C4-2B (cell line): ENCODE results near the gene LRRC47.

ENCODE experiments used
- ZFX ChIP-seq: fragments of 450-650 bp; IDR thresholded peaks from 2 replicates; pipeline ENCODE4 v1.6.1; 2017
- TF ChIP-seq, protein P1 (sequence below): fragments of 450-650 bp; conservative IDR thresholded peaks from 2 replicates; pipeline ENCODE4 v1.5.1; 2017; ENCODE audit warnings: mild to moderate bottlenecking

DNA sequence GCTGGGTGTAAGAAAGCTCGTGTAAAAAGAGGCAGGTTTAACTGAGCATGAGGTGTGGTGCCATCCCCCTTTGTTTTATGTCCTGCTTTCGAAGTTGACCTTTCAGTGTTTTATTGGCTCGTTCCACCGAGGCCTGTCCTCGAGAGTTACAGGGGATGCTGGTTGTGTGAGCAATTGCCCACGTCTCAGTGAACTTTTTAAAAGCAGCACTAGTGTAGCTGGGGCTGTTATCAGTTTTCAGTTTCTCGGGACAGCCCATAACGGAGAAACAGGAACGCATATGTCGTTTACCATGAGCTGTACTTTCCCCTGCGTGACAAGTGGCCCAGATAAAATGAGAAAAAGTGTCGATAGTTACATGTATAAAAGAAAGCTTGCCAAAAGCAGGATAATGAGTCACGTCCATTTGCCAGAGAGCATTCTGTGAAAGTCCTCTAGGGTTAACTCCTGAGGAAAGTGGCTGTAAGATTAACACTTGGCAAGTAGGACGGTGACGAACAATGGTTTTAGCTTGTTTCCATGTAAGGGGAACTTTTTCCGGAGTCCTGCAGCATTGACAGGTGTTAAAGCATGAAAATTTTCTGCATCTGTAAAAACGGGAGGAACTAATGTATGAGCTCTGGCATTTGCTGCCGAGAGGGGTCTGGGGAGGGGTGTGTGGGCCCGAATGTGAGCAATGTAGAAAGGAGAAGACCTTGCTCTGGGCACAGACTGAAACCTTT, 7.8 kb upstream of the LRRC47 start:
- TF ChIP-seq, protein P1, sequence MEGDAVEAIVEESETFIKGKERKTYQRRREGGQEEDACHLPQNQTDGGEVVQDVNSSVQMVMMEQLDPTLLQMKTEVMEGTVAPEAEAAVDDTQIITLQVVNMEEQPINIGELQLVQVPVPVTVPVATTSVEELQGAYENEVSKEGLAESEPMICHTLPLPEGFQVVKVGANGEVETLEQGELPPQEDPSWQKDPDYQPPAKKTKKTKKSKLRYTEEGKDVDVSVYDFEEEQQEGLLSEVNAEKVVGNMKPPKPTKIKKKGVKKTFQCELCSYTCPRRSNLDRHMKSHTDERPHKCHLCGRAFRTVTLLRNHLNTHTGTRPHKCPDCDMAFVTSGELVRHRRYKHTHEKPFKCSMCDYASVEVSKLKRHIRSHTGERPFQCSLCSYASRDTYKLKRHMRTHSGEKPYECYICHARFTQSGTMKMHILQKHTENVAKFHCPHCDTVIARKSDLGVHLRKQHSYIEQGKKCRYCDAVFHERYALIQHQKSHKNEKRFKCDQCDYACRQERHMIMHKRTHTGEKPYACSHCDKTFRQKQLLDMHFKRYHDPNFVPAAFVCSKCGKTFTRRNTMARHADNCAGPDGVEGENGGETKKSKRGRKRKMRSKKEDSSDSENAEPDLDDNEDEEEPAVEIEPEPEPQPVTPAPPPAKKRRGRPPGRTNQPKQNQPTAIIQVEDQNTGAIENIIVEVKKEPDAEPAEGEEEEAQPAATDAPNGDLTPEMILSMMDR: no peak
- TF ChIP-seq ZFX: no peak
